IMR-90 (cell line): ENCODE data around the gene TMED8. TPM values are rescaled to one million over a fixed set of nuclear protein-coding genes. Genes with fewer than 3 reads are reported as not detected.

ENCODE experiments used
- ATAC-seq: fragments of 200-7000 bp; cut with Tn5 transposase; 2 replicates; pipeline ENCODE4 v1.9.1; 2020; ENCODE audit warnings: low read depth, mild to moderate bottlenecking, moderate library complexity
- BruUV-seq: library from RNA; stranded (reverse); fragments of 400-500 nt; replicated peaks from 2 replicates; lab custom pipeline; 2021; lab: Mats Ljungman, UMichigan
- CTCF ChIA-PET: fragments of 300-600 bp; formaldehyde crosslinking; extraction: SDS; loops from one replicate; lab custom pipeline; 2021; ENCODE audit warnings: antibody characterized with exemption; lab: Yijun Ruan, JAX
- POLR2A ChIA-PET: fragments of 300-600 bp; sonication (Branson Sonifier 250); formaldehyde crosslinking; loops from one replicate; lab custom pipeline; 2022; ENCODE audit warnings: antibody characterized with exemption; ENCODE audit not compliant: unreplicated experiment; lab: Charles Lee
- DNase-seq: peaks from one replicate; pipeline ENCODE4 v3.0.0; 2013
- H2AFZ ChIP-seq: replicated peaks from 2 replicates; pipeline ENCODE3; 2013; ENCODE audit warnings: low read length, mild to moderate bottlenecking; ENCODE audit not compliant: poor library complexity
- H2AK5ac ChIP-seq: 2 replicates; pipeline ENCODE4 v1.6.1; 2013; ENCODE audit warnings: low read depth, low read length, inconsistent platforms
- H2AK9ac ChIP-seq: replicated peaks from 2 replicates; pipeline ENCODE3; 2013; ENCODE audit warnings: mild to moderate bottlenecking, low read depth, low read length, moderate library complexity; ENCODE audit not compliant: poor library complexity
- H2BK120ac ChIP-seq: 2 replicates; pipeline ENCODE4 v1.6.1; 2013; ENCODE audit warnings: low read depth, low read length, inconsistent platforms
- H2BK15ac ChIP-seq: 3 replicates; pipeline ENCODE4 v1.6.1; 2013; ENCODE audit warnings: low read depth, low read length, inconsistent platforms
- H2BK20ac ChIP-seq: 2 replicates; pipeline ENCODE4 v1.6.1; 2013; ENCODE audit warnings: low read depth, mild to moderate bottlenecking, inconsistent platforms, low read length, moderate library complexity
- H2BK5ac ChIP-seq: 2 replicates; pipeline ENCODE4 v1.6.1; 2013; ENCODE audit warnings: mild to moderate bottlenecking, low read depth, low read length, inconsistent platforms; ENCODE audit not compliant: poor library complexity, severe bottlenecking
- H3K14ac ChIP-seq: replicated peaks from 2 replicates; pipeline ENCODE4 v1.6.1; 2013; ENCODE audit warnings: low read depth, low read length, inconsistent platforms
- H3K18ac ChIP-seq: 2 replicates; pipeline ENCODE4 v1.6.1; 2013; ENCODE audit warnings: low read depth, low read length, control low read depth
- H3K23ac ChIP-seq: 2 replicates; pipeline ENCODE4 v1.6.1; 2013; ENCODE audit warnings: low read depth, low read length, inconsistent platforms
- H3K27ac ChIP-seq: 2 replicates; pipeline ENCODE4 v1.5.1; 2013; ENCODE audit warnings: mild to moderate bottlenecking, control low read depth, low read length; ENCODE audit not compliant: insufficient read depth
- H3K27me3 ChIP-seq: 2 replicates; pipeline ENCODE4 v1.6.1; 2013; ENCODE audit warnings: low read length; ENCODE audit not compliant: control insufficient read depth, insufficient read depth
- H3K36me3 ChIP-seq: 2 replicates; pipeline ENCODE4 v1.6.1; 2013; ENCODE audit warnings: low read length, mixed read lengths; ENCODE audit not compliant: control insufficient read depth, insufficient read depth
- H3K4ac ChIP-seq: 2 replicates; pipeline ENCODE4 v1.6.1; 2013; ENCODE audit warnings: low read depth, low read length, inconsistent platforms
- H3K4me1 ChIP-seq: 2 replicates; pipeline ENCODE4 v1.6.1; 2013; ENCODE audit warnings: low read length, mixed read lengths; ENCODE audit not compliant: control insufficient read depth, insufficient read depth
- H3K4me2 ChIP-seq: 2 replicates; pipeline ENCODE4 v1.6.1; 2013; ENCODE audit warnings: low read depth, mild to moderate bottlenecking, control low read depth, low read length, moderate library complexity
- H3K4me3 ChIP-seq: 2 replicates; pipeline ENCODE4 v1.5.1; 2013; ENCODE audit warnings: low read depth, mild to moderate bottlenecking, control low read depth, low read length, moderate library complexity; ENCODE audit not compliant: insufficient read depth
- H3K56ac ChIP-seq: 2 replicates; pipeline ENCODE4 v1.6.1; 2013; ENCODE audit warnings: low read length, inconsistent platforms; ENCODE audit not compliant: insufficient read depth; ENCODE audit errors: extremely low read depth
- H3K79me1 ChIP-seq, 2 experiments: 2 replicates each; pipeline ENCODE4 v1.6.1; 2013; ENCODE audit warnings: low read length in 2 of 2, inconsistent platforms in 1 of 2, low read depth in 1 of 2
- H3K9ac ChIP-seq: 2 replicates; pipeline ENCODE4 v1.6.1; 2013; ENCODE audit warnings: low read depth, low read length, control low read depth
- H3K9me1 ChIP-seq: 2 replicates; pipeline ENCODE4 v1.6.1; 2013; ENCODE audit warnings: low read length, inconsistent platforms; ENCODE audit not compliant: insufficient read depth
- H3K9me3 ChIP-seq: 2 replicates; pipeline ENCODE4 v1.6.1; 2013; ENCODE audit warnings: low read length; ENCODE audit not compliant: control insufficient read depth, insufficient read depth
- H4K20me1 ChIP-seq: 2 replicates; pipeline ENCODE4 v1.6.1; 2013; ENCODE audit warnings: low read length, inconsistent platforms; ENCODE audit not compliant: insufficient read depth
- H4K5ac ChIP-seq: 2 replicates; pipeline ENCODE4 v1.6.1; 2013; ENCODE audit warnings: mild to moderate bottlenecking, low read depth, low read length, control low read depth
- H4K8ac ChIP-seq, 2 experiments: 2 replicates each; pipeline ENCODE4 v1.6.1; 2013; ENCODE audit warnings: low read depth in 2 of 2, low read length in 2 of 2, control low read depth in 1 of 2, inconsistent platforms in 1 of 2
- H4K91ac ChIP-seq: 2 replicates; pipeline ENCODE4 v1.6.1; 2013; ENCODE audit warnings: low read depth, low read length, inconsistent platforms; ENCODE audit not compliant: insufficient read depth
- CEBPB ChIP-seq: IDR thresholded peaks from 2 replicates; pipeline ENCODE4 v1.6.1; 2012; ENCODE audit warnings: low read depth, low read length, improper control_type of control experiment
- CTCF ChIP-seq: conservative IDR thresholded peaks from 2 replicates; pipeline ENCODE4 v1.5.1; 2012; ENCODE audit warnings: mild to moderate bottlenecking, low read depth, low read length, improper control_type of control experiment
- FOS ChIP-seq: fragments of 150-350 bp; IDR thresholded peaks from 2 replicates; pipeline ENCODE4 v1.6.1; 2016; ENCODE audit warnings: low read depth, low read length
- NFE2L2 ChIP-seq: fragments of 150-350 bp; IDR thresholded peaks from 2 replicates; pipeline ENCODE4 v1.6.1; 2016; ENCODE audit warnings: low read depth, mild to moderate bottlenecking, low read length
- POLR2A ChIP-seq: IDR thresholded peaks from 2 replicates; pipeline ENCODE4 v1.6.1; 2012; ENCODE audit warnings: mild to moderate bottlenecking, low read depth, low read length
- SMC3 ChIP-seq: fragments of 150-350 bp; IDR thresholded peaks from 2 replicates; pipeline ENCODE4 v1.6.1; 2016; ENCODE audit warnings: low read depth, mild to moderate bottlenecking, antibody characterized with exemption, low read length, moderate library complexity
- WGBS, 2 experiments: methylation state at CpG; one replicate each; pipeline versions ENCODE4 v1.1.5 to v1.1.7; 2013; ENCODE audit warnings: missing lambda C conversion rate in 2 of 2; ENCODE audit not compliant: insufficient read length in 1 of 2; ENCODE audit errors: extremely low coverage in 2 of 2; 5-methylcytosine and 5-hydroxymethylcytosine counted together
- dilution Hi-C: fragments of 300-500 bp; cut with HindIII; formaldehyde crosslinking; loops from one replicate; pipeline ENCODE4 v1.14.3; 2018; ENCODE audit warnings: low sequenced_read_pairs; ENCODE audit not compliant: unreplicated experiment
- in situ Hi-C: fragments of 300-500 bp; cut with MboI; formaldehyde crosslinking; loops from 3 replicates; pipeline ENCODE4 v1.14.3; 2019; ENCODE audit warnings: low sequenced_read_pairs, inconsistent platforms, mixed read lengths
- intact Hi-C: fragments of 100-400 bp; cut with micrococcal nuclease; formaldehyde crosslinking; loops from 2 replicates; pipeline ENCODE4 v1.10.0; 2022
- polyA plus RNA-seq, 3 experiments: library from polyadenylated mRNA; depleted of rRNA; stranded (reverse); fragments of >200 nt; gene quantifications; 2 replicates each; pipeline ENCODE4 v1.2.3, GENCODE V29; 2012; ENCODE audit warnings: low replicate concordance in 1 of 3
- total RNA-seq: library from RNA; depleted of rRNA; stranded (reverse); fragments of >200 nt; gene quantifications from 2 replicates; pipeline ENCODE4 v1.2.3, GENCODE V29; 2012

TMED8 gene
- total and polyA plus RNA-seq, 2 of the 4 experiments (the other 2 are of a cell fraction), result 2.2 to 5.0 TPM

GRCh38 chr14:77323571-77323970 is 53.3 kb downstream of the TMED8 start:
- Histone ChIP-seq H2BK15ac (no peak overlapping the region), H3K27ac (no peak overlapping the region)

More at GRCh38 chr14:77323571-77323970, 53.3 kb downstream of the TMED8 start:
- Histone ChIP-seq H4K20me1 (no peaks in the 10 kb centered on the region; the same call in 1 of the 2 replicates), H3K18ac (no peak overlapping the region), H4K91ac (no peak overlapping the region), H3K23ac (no peak overlapping the region), H3K4me1 (peaks cover 2% of the 10 kb centered on the region; the same call in 1 of the 2 replicates), H2AK9ac (no peak overlapping the region), H3K79me1 (peaks cover 17 to 29% of the 10 kb centered on the region in 2 experiments), H3K9ac (no peak overlapping the region), H3K4me2 (no peak overlapping the region), H3K36me3 (no peaks in the 10 kb centered on the region), H2BK120ac (no peak overlapping the region), H2BK20ac (no peak overlapping the region), H3K4ac (no peak overlapping the region), H2BK5ac (no peak overlapping the region), H3K4me3 (no peak overlapping the region), H3K9me3 (no peaks in the 10 kb centered on the region), H4K5ac (no peak overlapping the region), H3K56ac (no peak overlapping the region), H3K14ac (no peak overlapping the region), H4K8ac (no peak overlapping the region), H3K9me1 (peaks cover 6% of the 10 kb centered on the region; the same call in 1 of the 2 replicates), H2AK5ac (no peak overlapping the region), H3K27me3 (no peaks in the 10 kb centered on the region), H2AFZ (no peak overlapping the region)
- intact Hi-C loops (loop anchor here (5.0 kb wide), 2 partner anchors 134 to 229 kb away; partner anchors contain the start of genes AHSA1 and VIPAS39), dilution Hi-C loops (no loop called here), in situ Hi-C loops (loop anchor here (25.0 kb wide), 1 partner anchor 436 kb away; no protein-coding TSS in a partner anchor)
- no peak for DNase-seq
- ATAC-seq, result no peak
- ChIA-PET CTCF (no interaction called here), POLR2A (no interaction called here)
- WGBS, 2 experiments, result no CpG with 5 or more reads among the region's 4 CpGs
- no TSS peak for BruUV-seq
- TF ChIP-seq NFE2L2 (no peak), FOS (no peak), CTCF (no peak), CEBPB (no peak), SMC3 (no peak), POLR2A (no peak)
